Skin of body (tissue), 3 donors: ENCODE measurements around the gene CCDC90B. TPM values are rescaled to one million over a fixed set of nuclear protein-coding genes. Genes with fewer than 3 reads are reported as not detected.

Experiments used
- DNase-seq: peaks from one replicate; lab custom pipeline; 2025; lab: John Stamatoyannopoulos, UW
- small RNA-seq: library from RNA; depleted of rRNA; stranded (forward); fragments of <200 nt; gene quantifications from one replicate; pipeline ENCODE3, GENCODE V24; 2014; ENCODE audit warnings: low replicate concordance
- total RNA-seq: library from RNA; depleted of rRNA; stranded (reverse); fragments of >200 nt; gene quantifications from one replicate; pipeline ENCODE4 v1.2.3, GENCODE V29; 2014

Gene CCDC90B
- total RNA-seq, 1 donor from 2014 or later = 43.1 TPM

DNA sequence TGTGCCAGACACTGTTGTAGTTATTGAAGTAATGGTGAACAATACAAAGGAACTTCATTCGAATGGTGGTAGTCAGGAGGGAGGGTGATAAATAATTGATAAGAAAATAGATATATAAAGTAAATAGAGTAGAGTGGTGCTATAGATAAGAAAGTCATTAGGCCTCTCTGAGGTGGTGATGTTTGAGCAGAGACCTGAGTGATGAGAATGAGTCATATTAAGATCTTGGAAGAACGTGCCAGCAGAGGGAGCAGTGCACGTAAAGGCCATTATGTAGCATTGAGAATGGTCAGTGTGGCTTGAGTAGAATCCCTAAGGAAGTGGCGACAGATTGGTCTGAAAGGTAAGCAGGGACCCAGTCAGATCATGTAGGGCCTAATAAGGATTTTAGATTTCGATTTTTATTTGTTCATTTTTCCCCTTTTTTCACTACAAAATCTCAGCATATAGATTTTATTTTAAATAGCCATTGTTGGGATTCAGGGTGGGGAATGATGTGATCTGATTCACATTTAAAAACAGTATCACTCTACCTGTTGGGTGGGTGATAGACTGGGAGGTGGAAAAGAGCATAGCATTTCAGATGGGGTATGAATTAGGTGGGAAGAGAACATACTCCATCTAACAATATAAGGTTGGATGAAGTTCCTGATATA, 44.7 kb downstream of the CCDC90B start:
- DNase-seq = peak; percentile 4

DNA sequence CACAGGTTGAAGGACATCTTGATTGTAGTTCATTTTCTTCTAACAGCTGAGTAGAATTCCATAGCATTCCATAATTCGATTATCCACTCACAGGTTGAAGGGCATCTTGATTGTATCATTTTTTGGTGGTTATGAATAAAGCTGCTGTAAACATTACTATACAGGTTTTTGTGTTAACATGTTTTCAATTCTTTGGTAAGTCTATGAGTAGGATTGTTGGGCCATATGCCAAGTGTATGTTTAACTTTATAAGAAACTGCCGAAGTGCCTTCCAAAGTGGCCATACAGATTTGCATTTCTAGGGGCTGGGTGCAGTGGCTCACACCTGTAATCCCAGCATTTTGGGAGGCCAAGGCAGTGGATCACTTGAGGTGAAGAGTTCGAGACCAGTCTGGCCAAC, 48.1 kb downstream of the CCDC90B start:
- DNase-seq = no peak

- DNase-seq = no peak
These were observed 50.3 kb downstream of the CCDC90B start for GRCh38 chr11:83235825-83236224.

GRCh38 chr11:83223457-83223856, 62.7 kb downstream of the CCDC90B start:
- DNase-seq = no peak

- no peak for DNase-seq
These were observed 63.7 kb downstream of the CCDC90B start for GRCh38 chr11:83222499-83222898.

DNA sequence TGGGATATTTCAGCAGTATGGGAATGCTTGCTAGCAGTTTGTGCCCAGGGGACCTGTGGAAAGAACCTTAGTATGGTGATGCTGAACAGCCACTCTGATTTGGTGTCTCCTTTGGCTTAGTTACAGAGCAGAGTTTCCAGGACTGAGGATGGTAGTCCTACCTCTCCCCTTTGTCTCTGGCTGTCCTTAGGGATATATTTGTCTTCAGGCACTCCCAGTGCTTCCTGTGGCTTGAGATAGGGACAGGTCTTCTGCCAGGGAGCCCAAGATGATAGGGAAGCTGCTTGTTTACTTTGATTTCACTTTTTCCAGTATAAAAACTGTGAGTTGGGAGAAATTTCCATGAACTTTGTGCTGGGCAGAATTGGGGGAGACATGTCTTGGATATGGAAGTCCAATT, 64.5 kb downstream of the CCDC90B start:
- DNase-seq = no peak

DNA sequence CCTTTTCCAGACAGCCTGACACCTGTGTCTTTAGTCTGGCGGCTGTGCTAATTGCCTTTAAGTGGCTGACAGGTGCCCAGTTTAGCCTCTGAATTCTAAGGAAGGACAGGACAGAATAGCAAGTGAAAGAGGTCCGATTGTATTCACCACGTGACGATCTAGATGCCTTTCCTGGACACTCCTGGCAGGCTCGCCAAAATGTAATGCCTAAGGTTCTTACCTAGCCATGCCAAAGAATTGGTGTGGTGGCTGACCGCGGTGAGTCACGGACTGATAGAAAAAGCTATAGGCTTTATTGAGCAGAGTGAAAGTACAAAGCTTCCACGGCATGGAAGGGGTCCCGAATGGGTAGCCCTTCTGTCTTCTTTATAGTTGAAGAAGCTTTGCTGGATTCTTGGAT, 65.9 kb downstream of the CCDC90B start:
- DNase-seq = no peak

- no peak for DNase-seq
These were observed 67.1 kb downstream of the CCDC90B start for GRCh38 chr11:83219095-83219494.

Small RNA genes lying within 50 kb of the gene (small RNA-seq; reads per million reads assigned to genes)
- gene AP000873.5 = not detected

Other genes starting within 250 kb of the CCDC90B start
- gene RAB30, start 214.5 kb downstream of the CCDC90B start, total RNA-seq = 22.4 TPM
- 52.2 TPM for gene PCF11, start 129.2 kb downstream of the CCDC90B start, total RNA-seq
- gene ANKRD42, start 92.7 kb downstream of the CCDC90B start, total RNA-seq = 6.3 TPM